Measurements from ENCODE around the gene FOXP1.

GRCh38 chr3:71129611-71130431, 453.7 kb downstream of the FOXP1 start:
- TF ChIP-seq CTCF (IDR thresholded peaks at IDR 0.05) (no peak), POLR2AphosphoS5 (IDR thresholded peaks at IDR 0.05; ENCODE audit: low read depth, low read length) (no peak), REST (IDR thresholded peaks at IDR 0.05; ENCODE audit: insufficient read depth in 1 of 2, low read depth in 2 of 2, low read length in 1 of 2) (no peak), SIN3A (IDR thresholded peaks at IDR 0.05; ENCODE audit: borderline replicate concordance, insufficient read depth, low read depth, low read length) (no peak)

Data from Panc1 (cell line).